Endothelial cell of umbilical vein (primary cell): Measurements from ENCODE around the gene RARA.

Experiments used
- POLR2A ChIP-seq: IDR thresholded peaks from 2 replicates; pipeline ENCODE4 v1.6.1; 2012; ENCODE audit warnings: low read depth, mild to moderate bottlenecking, control low read depth, low read length
- TF ChIP-seq, protein P1 (sequence below): IDR thresholded peaks from 2 replicates; pipeline ENCODE4 v1.6.1; 2011; ENCODE audit not compliant: insufficient read depth, insufficient read length
- TF ChIP-seq, protein P2 (sequence below), 2 donors: IDR thresholded peaks; 1 replicate in 1 of 2; 2 replicates in 1 of 2; pipeline ENCODE4 v1.5.1; 2011; ENCODE audit warnings: low read length in 2 of 2, mild to moderate bottlenecking in 2 of 2, moderate library complexity in 2 of 2, control low read depth in 1 of 2, inconsistent platforms in 1 of 2, low read depth in 1 of 2; ENCODE audit not compliant: insufficient read depth in 1 of 2; ENCODE audit errors: extremely low read depth in 1 of 2

DNA sequence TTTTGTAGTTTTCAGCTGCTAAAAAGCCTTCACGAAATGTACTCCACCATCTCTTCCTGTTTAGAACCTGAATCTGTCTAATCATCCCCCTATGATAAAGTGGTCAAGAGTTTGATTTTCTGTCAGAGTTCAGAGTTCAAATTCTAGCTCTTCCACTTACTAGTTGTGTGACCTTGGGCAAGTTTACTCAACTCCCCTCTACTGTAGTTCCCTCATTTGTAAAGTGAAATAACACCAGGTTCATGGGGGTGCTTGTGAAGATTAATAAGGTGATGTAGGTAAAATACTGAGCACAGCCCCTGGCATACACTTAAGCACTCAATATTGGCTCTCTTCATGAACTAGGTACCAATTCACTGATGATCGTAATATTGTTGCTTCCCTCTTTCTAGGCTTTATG is 22.5 kb upstream of the RARA start:
- TF ChIP-seq, protein P1, sequence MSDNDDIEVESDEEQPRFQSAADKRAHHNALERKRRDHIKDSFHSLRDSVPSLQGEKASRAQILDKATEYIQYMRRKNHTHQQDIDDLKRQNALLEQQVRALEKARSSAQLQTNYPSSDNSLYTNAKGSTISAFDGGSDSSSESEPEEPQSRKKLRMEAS = no peak
- TF ChIP-seq POLR2A = no peak
- TF ChIP-seq, protein P2, sequence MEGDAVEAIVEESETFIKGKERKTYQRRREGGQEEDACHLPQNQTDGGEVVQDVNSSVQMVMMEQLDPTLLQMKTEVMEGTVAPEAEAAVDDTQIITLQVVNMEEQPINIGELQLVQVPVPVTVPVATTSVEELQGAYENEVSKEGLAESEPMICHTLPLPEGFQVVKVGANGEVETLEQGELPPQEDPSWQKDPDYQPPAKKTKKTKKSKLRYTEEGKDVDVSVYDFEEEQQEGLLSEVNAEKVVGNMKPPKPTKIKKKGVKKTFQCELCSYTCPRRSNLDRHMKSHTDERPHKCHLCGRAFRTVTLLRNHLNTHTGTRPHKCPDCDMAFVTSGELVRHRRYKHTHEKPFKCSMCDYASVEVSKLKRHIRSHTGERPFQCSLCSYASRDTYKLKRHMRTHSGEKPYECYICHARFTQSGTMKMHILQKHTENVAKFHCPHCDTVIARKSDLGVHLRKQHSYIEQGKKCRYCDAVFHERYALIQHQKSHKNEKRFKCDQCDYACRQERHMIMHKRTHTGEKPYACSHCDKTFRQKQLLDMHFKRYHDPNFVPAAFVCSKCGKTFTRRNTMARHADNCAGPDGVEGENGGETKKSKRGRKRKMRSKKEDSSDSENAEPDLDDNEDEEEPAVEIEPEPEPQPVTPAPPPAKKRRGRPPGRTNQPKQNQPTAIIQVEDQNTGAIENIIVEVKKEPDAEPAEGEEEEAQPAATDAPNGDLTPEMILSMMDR (IDR thresholded peaks at IDR 0.05; ENCODE audit: extremely low read depth in 1 of 2, insufficient read depth in 1 of 2, low read depth in 1 of 2, low read length in 2 of 2) = no peak
